GM10266 (cell line): ENCODE results near the gene CCDC87.

Experiments
- DNase-seq: peaks from one replicate; pipeline ENCODE4 v3.0.0; 2012; ENCODE audit errors: extremely low spot score
- TF ChIP-seq, protein P1 (sequence below): IDR thresholded peaks from 2 replicates; pipeline ENCODE4 v1.5.1; 2012; ENCODE audit warnings: mild to moderate bottlenecking, low read depth; ENCODE audit not compliant: control insufficient read depth, insufficient read depth; ENCODE audit errors: missing control alignments

CCDC87 gene

DNA sequence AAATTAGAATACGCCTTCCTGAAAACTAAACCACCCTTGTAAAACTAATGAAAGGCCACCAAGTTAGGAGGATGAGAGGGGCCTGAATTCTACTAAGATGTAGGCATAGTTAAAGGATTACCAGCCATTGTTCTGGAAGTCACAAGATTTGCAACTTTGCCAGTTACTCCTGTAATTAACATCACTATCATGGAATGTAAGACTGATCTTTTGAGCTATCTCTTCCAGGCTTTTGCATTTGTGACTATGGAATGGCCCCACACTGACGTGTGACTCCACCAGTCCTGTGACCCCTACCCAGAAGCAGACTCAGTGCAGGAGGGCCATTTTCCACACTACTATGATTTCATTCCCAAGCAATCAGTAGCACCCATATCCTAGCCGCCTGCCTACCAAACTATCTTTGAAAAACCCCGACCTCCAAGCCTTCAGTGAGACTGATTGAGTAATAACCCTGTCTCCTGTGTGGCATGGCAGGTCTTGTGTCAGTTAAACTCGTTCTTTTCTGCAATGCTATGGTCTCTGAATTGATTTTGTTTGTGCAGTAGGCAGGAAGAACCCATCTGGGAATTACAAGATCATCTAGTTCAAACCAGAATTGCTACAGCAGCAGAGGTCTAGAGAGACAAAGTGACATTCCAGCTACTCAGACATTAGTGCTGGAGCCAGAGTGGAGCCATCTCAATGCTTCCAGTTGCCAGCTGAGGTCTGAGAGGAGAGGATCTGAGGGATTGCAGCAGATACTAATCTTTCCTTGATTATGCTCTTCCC, 22.6 kb downstream of the CCDC87 start:
- TF ChIP-seq, protein P1, sequence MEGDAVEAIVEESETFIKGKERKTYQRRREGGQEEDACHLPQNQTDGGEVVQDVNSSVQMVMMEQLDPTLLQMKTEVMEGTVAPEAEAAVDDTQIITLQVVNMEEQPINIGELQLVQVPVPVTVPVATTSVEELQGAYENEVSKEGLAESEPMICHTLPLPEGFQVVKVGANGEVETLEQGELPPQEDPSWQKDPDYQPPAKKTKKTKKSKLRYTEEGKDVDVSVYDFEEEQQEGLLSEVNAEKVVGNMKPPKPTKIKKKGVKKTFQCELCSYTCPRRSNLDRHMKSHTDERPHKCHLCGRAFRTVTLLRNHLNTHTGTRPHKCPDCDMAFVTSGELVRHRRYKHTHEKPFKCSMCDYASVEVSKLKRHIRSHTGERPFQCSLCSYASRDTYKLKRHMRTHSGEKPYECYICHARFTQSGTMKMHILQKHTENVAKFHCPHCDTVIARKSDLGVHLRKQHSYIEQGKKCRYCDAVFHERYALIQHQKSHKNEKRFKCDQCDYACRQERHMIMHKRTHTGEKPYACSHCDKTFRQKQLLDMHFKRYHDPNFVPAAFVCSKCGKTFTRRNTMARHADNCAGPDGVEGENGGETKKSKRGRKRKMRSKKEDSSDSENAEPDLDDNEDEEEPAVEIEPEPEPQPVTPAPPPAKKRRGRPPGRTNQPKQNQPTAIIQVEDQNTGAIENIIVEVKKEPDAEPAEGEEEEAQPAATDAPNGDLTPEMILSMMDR: no peak
- DNase-seq: no peak

DNA sequence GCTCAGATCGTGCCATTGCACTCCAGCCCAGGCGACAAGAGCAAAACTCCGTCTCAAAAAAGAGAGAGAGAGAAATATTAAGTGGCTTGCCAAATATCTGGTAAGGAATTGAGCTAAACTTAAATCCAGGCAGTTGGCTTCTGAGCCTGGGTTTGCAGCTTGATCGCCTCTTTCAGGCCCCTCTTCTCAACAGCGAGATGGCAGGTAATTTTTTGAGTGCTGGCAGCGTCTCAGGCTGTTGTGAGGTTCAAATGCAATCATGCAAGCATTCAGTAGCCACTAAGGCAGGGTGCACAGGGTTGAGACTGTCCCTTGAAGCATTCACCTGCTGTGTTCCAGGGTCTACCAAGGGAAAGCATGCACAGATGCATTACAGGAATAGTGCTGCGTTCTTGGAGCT, 23.8 kb downstream of the CCDC87 start:
- DNase-seq: no peak
- TF ChIP-seq, protein P1: no peak

DNA sequence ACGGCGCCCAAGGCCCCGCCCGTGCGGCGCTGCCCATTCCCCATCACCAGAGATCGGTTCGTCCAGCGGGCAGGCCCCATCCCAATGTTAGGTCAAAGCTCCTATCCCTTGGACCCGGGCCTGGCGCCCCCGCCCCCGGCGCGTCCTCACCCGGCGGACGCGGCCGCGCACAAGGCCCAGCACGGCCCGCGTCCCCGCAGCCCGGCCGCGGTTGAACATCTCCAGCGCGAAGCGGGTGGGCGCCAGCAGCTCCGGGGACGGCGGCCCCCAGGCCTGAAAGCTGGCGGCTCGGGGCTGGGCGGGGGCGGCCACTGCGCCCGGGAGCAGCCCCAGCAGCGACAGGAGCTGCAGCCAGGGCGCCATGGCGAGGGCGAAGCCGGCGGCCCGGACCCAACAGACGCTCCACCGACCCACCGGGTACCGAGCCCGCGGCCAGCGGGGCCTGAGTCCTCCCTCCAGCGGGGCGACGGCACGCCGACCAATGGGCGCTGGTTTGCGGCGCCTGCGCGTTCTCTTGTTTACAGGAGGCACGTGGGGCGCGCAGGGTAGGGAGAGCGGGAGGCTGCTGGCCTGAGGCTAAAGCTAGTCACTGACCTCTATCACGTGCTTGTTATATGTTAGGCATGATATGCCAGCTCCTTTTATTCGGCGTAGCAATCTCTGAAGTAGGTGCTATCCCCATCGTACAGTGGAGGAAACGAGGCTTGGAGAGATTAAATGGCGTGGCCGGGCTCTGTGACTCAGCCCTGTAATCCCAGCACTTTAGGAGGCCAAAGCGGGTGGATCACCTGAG, 24.5 kb downstream of the CCDC87 start, which contains the start of gene CTSF:
Gene CTSF, minus strand, starts transcription at position 483 of the 793 bp plus-strand sequence. Its CDS starts 120 bp downstream, at position 363.
- DNase-seq: peak; percentile 96

DNA sequence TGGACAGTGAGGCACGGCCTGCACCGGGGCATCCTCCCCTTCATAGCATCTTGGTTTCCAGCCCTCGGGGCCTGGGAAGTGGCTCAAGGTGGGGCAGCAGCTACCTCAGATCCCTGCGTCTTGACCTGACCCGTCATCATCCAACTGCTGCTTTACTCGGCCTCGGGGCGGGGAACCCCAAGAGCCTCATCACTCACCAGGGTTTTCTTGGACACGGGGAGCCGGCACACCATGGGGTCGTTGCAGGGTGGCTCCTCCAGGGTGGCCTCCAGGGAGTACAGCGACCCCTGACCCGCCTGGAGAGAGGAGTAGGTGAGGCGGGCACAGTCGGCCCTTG, 25.1 kb downstream of the CCDC87 start:
- TF ChIP-seq, protein P1: no peak
- no peak for DNase-seq

More for the DNA sequence above, 24.5 kb downstream of the CCDC87 start, which contains the start of gene CTSF:
- TF ChIP-seq, protein P1: no peak

DNA sequence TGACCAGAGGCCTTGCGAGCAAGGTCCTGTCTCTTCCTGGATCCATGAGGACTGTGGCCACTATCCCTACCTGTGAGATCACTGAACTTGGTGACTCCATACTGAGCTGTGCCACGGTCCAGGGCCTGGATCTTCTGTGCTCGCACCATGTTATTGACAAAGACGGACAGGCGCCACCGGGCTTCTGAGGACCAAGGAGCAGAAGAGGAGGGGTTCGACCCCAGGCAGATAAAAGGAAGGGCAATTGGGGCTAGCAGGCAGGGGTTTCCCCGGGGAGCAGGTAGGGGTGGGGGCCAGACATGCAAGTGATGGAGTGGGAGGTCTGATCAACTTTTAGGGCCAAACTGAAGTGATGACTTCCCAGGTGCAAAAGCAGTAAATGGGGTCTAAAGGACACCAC, 26.6 kb downstream of the CCDC87 start:
- no peak for DNase-seq
- TF ChIP-seq, protein P1: no peak

DNA sequence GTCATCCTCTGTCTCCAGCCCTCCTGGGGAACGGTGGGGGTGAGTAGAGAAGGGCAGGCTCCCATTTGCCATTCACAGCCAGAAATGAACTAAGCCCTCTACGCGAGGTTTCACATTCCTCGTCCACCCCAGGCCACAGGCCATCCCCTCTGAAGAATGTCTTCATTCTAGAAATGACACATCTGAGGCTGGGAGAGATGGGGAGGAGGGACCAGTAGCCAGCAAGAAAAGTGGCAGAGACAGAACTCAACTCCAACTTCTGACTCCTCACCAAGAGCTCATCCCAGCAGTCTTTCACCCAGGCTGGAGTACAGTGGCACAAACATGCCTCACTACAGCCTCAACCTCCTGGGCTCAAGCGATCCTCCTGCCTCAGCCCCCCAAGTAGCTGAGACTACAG, 27.9 kb downstream of the CCDC87 start:
- no peak for DNase-seq
- TF ChIP-seq, protein P1: no peak

DNA sequence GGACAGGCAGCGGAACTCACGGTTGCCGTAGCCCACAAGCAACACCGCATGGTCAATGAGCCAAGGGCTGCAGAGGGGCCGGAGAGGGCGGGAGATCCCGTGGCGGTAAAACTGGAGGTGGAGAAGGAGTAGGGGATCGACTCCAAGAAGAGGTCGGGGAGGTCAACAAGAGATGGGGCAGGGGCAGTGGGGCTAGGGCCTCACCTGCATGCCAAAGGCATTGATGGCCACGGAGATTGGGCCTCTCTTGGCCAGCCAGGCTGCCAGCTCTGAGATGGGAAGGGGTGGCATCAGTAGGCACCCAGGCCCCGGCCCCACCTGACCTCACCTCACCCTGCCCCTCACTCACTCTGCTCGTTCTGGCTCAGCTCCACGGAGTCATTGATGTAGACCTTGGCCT, 28.3 kb downstream of the CCDC87 start:
- TF ChIP-seq, protein P1: no peak
- no peak for DNase-seq
